ENCODE results near the gene B4GALT6.

GRCh38 chr18:31617031-31617717, 67.2 kb downstream of the B4GALT6 start:
- TF ChIP-seq, protein P1, sequence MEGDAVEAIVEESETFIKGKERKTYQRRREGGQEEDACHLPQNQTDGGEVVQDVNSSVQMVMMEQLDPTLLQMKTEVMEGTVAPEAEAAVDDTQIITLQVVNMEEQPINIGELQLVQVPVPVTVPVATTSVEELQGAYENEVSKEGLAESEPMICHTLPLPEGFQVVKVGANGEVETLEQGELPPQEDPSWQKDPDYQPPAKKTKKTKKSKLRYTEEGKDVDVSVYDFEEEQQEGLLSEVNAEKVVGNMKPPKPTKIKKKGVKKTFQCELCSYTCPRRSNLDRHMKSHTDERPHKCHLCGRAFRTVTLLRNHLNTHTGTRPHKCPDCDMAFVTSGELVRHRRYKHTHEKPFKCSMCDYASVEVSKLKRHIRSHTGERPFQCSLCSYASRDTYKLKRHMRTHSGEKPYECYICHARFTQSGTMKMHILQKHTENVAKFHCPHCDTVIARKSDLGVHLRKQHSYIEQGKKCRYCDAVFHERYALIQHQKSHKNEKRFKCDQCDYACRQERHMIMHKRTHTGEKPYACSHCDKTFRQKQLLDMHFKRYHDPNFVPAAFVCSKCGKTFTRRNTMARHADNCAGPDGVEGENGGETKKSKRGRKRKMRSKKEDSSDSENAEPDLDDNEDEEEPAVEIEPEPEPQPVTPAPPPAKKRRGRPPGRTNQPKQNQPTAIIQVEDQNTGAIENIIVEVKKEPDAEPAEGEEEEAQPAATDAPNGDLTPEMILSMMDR (IDR thresholded peaks at IDR 0.05) = no peak
- no peak for TF ChIP-seq POLR2A (IDR thresholded peaks at IDR 0.05)
